ENCODE measurements around the gene NPTX1.
"Not testable (repeated sequence)": the region's sequence is repeated elsewhere in the genome, so short reads cannot be mapped to it uniquely, and the experiment has no call there.

GRCh38 chr17:80507177-80507576 is 30.8 kb upstream of the NPTX1 start:
- not testable (repeated sequence) for TF ChIP-seq POLR2A (IDR thresholded peaks at IDR 0.05; ENCODE audit: extremely low read depth, insufficient read length); MAX (IDR thresholded peaks at IDR 0.05; ENCODE audit: low read depth, low read length); CTCF (IDR thresholded peaks at IDR 0.05; ENCODE audit: low read depth, low read length); MYC (IDR thresholded peaks at IDR 0.05; ENCODE audit: low read depth, low read length)
